GM23338 (cell line): ENCODE results near the gene TNRC18. TPM values are rescaled to one million over a fixed set of nuclear protein-coding genes. Genes with fewer than 3 reads are reported as not detected.

ENCODE experiments used
- ATAC-seq: fragments of 200-7000 bp; cut with Tn5 transposase; 3 replicates; pipeline ENCODE4 v1.9.1; 2020
- DNase-seq: peaks from one replicate; pipeline ENCODE4 v3.0.0-alpha.2; 2015; ENCODE audit warnings: low spot score
- H2AFZ ChIP-seq: fragments of 200-600 bp; sonication (generic); 2 replicates; pipeline ENCODE4 v1.8.0; 2016; ENCODE audit warnings: antibody characterized with exemption, mild to moderate bottlenecking, moderate library complexity
- H3F3A ChIP-seq: fragments of 200-600 bp; sonication (generic); replicated peaks from 2 replicates; pipeline ENCODE4 v1.8.0; 2017; ENCODE audit warnings: antibody characterized with exemption, mixed run types, low read depth
- H3K27ac ChIP-seq: fragments of 200-600 bp; sonication (generic); 2 replicates; pipeline ENCODE4 v1.6.1; 2016; ENCODE audit warnings: low read depth
- H3K27me3 ChIP-seq: fragments of 200-600 bp; sonication (generic); 2 replicates; pipeline ENCODE4 v1.8.0; 2016; ENCODE audit warnings: mild to moderate bottlenecking, mixed run types, moderate library complexity; ENCODE audit not compliant: insufficient read depth
- H3K36me3 ChIP-seq: fragments of 200-600 bp; sonication (generic); 2 replicates; pipeline ENCODE4 v1.8.0; 2016; ENCODE audit warnings: mild to moderate bottlenecking; ENCODE audit not compliant: insufficient read depth
- H3K4me1 ChIP-seq: fragments of 200-600 bp; sonication (generic); 2 replicates; pipeline ENCODE4 v1.8.0; 2016; ENCODE audit warnings: mild to moderate bottlenecking, moderate library complexity; ENCODE audit not compliant: insufficient read depth
- H3K4me2 ChIP-seq: fragments of 200-600 bp; sonication (generic); 2 replicates; pipeline ENCODE4 v1.7.1; 2017; ENCODE audit warnings: mixed run types
- H3K4me3 ChIP-seq: fragments of 200-600 bp; sonication (generic); 2 replicates; pipeline ENCODE4 v1.6.1; 2016; ENCODE audit warnings: mixed run types
- H3K79me2 ChIP-seq: fragments of 200-600 bp; sonication (generic); replicated peaks from 2 replicates; pipeline ENCODE4 v1.8.0; 2017; ENCODE audit warnings: mild to moderate bottlenecking; ENCODE audit not compliant: insufficient read depth
- H3K9me2 ChIP-seq: fragments of 200-600 bp; sonication (generic); 2 replicates; pipeline ENCODE4 v1.8.0; 2017; ENCODE audit not compliant: insufficient read depth
- H4K20me1 ChIP-seq: fragments of 200-600 bp; sonication (generic); replicated peaks from 2 replicates; pipeline ENCODE4 v1.8.0; 2017; ENCODE audit warnings: mild to moderate bottlenecking; ENCODE audit not compliant: insufficient read depth
- H3K27ac Mint-ChIP-seq: 2 replicates; pipeline ENCODE4 v1.8.0; 2020; ENCODE audit warnings: inconsistent platforms, mild to moderate bottlenecking, moderate library complexity, mixed read lengths
- H3K27me3 Mint-ChIP-seq: 3 replicates; pipeline ENCODE4 v1.8.0; 2022; ENCODE audit warnings: low read depth, mild to moderate bottlenecking, moderate library complexity, mixed read lengths, inconsistent platforms; ENCODE audit not compliant: insufficient read depth, poor library complexity
- H3K36me3 Mint-ChIP-seq: 3 replicates; pipeline ENCODE4 v1.8.0; 2021; ENCODE audit warnings: low read depth, mild to moderate bottlenecking, inconsistent platforms, moderate library complexity, mixed read lengths
- H3K4me1 Mint-ChIP-seq: 3 replicates; pipeline ENCODE4 v1.8.0; 2020; ENCODE audit warnings: mild to moderate bottlenecking, inconsistent platforms, mixed read lengths
- H3K4me3 Mint-ChIP-seq: 3 replicates; pipeline ENCODE4 v1.8.0; 2021; ENCODE audit warnings: moderate library complexity, mild to moderate bottlenecking, inconsistent platforms, mixed read lengths
- H3K9me3 Mint-ChIP-seq: 3 replicates; pipeline ENCODE4 v1.8.0; 2020; ENCODE audit warnings: moderate library complexity, mild to moderate bottlenecking, inconsistent platforms, mixed read lengths
- EZH2phosphoT487 ChIP-seq: fragments of 200-600 bp; sonication (generic); IDR thresholded peaks from one replicate; pipeline ENCODE4 v1.8.1; 2018; ENCODE audit warnings: antibody characterized with exemption; ENCODE audit not compliant: unreplicated experiment
- NANOG ChIP-seq: IDR thresholded peaks from 2 replicates; pipeline ENCODE4 v1.6.1; 2016; ENCODE audit warnings: antibody characterized with exemption, borderline replicate concordance
- polyA plus RNA-seq: library from polyadenylated mRNA; unstranded; fragments of >200 nt; fragmentation: Nextera tagmentation; extraction: Ambion mirVana; gene quantifications from 2 replicates; pipeline ENCODE4 v1.2.1, GENCODE V29; 2016
- total RNA-seq: library from RNA; depleted of rRNA; stranded (reverse); fragments of >200 nt; shearing (Covaris generic); gene quantifications from 2 replicates; pipeline ENCODE4 v1.2.3, GENCODE V29; 2014
- TF ChIP-seq, protein P1 (sequence below), 2 experiments: fragments of 200-600 bp in 1 of 2; sonication (generic) in 1 of 2; conservative IDR thresholded peaks; 2 replicates each; pipeline versions ENCODE4 v1.5.1 to v1.6.1; 2016 to 2017; ENCODE audit warnings: antibody characterized with exemption in 2 of 2, low read depth in 2 of 2, mild to moderate bottlenecking in 2 of 2, moderate library complexity in 1 of 2
- TF ChIP-seq, protein P2 (sequence below): IDR thresholded peaks from one replicate; pipeline ENCODE4 v1.6.1; 2018; ENCODE audit warnings: antibody characterized with exemption; ENCODE audit not compliant: unreplicated experiment
- TF ChIP-seq, protein P3 (sequence below): IDR thresholded peaks from 2 replicates; pipeline ENCODE4 v1.6.1; 2016; ENCODE audit warnings: antibody characterized with exemption

The TNRC18 gene
- total and polyA plus RNA-seq, 2 experiments from 2014 or later: 2.1 to 17.5 TPM

DNA sequence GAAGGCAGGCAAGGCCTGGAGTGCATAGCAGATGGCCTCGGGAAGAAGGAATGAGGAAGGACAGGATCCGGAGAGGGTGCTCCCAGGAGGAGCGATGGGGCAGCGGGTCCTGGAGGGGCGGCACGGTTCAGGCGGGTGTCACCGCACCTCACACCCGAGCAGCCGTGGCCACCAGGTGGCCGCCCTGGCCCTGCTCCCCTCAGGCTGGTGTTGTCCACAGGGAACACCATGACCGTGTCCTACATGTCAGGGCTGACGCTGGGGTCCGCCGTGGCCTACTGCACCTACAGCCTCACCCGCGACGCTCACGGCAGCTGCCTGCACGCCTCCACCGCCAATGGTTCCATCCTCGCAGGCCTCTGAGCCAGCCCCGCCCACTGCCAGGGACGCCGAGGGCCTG, 121.1 kb downstream of the TNRC18 start:
- TF ChIP-seq, protein P1, sequence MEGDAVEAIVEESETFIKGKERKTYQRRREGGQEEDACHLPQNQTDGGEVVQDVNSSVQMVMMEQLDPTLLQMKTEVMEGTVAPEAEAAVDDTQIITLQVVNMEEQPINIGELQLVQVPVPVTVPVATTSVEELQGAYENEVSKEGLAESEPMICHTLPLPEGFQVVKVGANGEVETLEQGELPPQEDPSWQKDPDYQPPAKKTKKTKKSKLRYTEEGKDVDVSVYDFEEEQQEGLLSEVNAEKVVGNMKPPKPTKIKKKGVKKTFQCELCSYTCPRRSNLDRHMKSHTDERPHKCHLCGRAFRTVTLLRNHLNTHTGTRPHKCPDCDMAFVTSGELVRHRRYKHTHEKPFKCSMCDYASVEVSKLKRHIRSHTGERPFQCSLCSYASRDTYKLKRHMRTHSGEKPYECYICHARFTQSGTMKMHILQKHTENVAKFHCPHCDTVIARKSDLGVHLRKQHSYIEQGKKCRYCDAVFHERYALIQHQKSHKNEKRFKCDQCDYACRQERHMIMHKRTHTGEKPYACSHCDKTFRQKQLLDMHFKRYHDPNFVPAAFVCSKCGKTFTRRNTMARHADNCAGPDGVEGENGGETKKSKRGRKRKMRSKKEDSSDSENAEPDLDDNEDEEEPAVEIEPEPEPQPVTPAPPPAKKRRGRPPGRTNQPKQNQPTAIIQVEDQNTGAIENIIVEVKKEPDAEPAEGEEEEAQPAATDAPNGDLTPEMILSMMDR (conservative IDR thresholded peaks at IDR 0.05; ENCODE audit: low read depth in 2 of 2): peak in 1 of 2 experiments; percentile 39; a peak in 2 of 4 replicates
- TF ChIP-seq, protein P2, sequence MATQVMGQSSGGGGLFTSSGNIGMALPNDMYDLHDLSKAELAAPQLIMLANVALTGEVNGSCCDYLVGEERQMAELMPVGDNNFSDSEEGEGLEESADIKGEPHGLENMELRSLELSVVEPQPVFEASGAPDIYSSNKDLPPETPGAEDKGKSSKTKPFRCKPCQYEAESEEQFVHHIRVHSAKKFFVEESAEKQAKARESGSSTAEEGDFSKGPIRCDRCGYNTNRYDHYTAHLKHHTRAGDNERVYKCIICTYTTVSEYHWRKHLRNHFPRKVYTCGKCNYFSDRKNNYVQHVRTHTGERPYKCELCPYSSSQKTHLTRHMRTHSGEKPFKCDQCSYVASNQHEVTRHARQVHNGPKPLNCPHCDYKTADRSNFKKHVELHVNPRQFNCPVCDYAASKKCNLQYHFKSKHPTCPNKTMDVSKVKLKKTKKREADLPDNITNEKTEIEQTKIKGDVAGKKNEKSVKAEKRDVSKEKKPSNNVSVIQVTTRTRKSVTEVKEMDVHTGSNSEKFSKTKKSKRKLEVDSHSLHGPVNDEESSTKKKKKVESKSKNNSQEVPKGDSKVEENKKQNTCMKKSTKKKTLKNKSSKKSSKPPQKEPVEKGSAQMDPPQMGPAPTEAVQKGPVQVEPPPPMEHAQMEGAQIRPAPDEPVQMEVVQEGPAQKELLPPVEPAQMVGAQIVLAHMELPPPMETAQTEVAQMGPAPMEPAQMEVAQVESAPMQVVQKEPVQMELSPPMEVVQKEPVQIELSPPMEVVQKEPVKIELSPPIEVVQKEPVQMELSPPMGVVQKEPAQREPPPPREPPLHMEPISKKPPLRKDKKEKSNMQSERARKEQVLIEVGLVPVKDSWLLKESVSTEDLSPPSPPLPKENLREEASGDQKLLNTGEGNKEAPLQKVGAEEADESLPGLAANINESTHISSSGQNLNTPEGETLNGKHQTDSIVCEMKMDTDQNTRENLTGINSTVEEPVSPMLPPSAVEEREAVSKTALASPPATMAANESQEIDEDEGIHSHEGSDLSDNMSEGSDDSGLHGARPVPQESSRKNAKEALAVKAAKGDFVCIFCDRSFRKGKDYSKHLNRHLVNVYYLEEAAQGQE: no peak
- TF ChIP-seq, protein P3, sequence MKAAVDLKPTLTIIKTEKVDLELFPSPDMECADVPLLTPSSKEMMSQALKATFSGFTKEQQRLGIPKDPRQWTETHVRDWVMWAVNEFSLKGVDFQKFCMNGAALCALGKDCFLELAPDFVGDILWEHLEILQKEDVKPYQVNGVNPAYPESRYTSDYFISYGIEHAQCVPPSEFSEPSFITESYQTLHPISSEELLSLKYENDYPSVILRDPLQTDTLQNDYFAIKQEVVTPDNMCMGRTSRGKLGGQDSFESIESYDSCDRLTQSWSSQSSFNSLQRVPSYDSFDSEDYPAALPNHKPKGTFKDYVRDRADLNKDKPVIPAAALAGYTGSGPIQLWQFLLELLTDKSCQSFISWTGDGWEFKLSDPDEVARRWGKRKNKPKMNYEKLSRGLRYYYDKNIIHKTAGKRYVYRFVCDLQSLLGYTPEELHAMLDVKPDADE: no peak
- TF ChIP-seq NANOG (no peak), EZH2phosphoT487 (no peak)
- H3K27ac ChIP-seq: no peak overlapping the region
- no peak for DNase-seq
- no peak overlapping the region for H3K4me3 ChIP-seq
- H2AFZ ChIP-seq: no peak overlapping the region
- H4K20me1 ChIP-seq: no peaks in the 10 kb centered on the region
- H3K27me3 Mint-ChIP-seq: peaks cover 18% of the 10 kb centered on the region
- H3K4me1 Mint-ChIP-seq: no peaks in the 10 kb centered on the region; the same call in 2 of the 3 replicates
- no peak overlapping the region for H3K4me3 Mint-ChIP-seq
- no peaks in the 10 kb centered on the region for H3K27me3 ChIP-seq
- H3K9me2 ChIP-seq: no peaks in the 10 kb centered on the region
- no peaks in the 10 kb centered on the region for H3K36me3 ChIP-seq
- peak; percentile 61 for ATAC-seq
- H3K79me2 ChIP-seq: no peaks in the 10 kb centered on the region
- no peaks in the 10 kb centered on the region for H3K9me3 Mint-ChIP-seq
- H3K27ac Mint-ChIP-seq: no peak overlapping the region; the same call in 1 of the 2 replicates
- H3F3A ChIP-seq: no peaks in the 10 kb centered on the region
- no peaks in the 10 kb centered on the region for H3K4me1 ChIP-seq
- no peaks in the 10 kb centered on the region; the same call in 1 of the 3 replicates for H3K36me3 Mint-ChIP-seq
- no peak overlapping the region for H3K4me2 ChIP-seq

DNA sequence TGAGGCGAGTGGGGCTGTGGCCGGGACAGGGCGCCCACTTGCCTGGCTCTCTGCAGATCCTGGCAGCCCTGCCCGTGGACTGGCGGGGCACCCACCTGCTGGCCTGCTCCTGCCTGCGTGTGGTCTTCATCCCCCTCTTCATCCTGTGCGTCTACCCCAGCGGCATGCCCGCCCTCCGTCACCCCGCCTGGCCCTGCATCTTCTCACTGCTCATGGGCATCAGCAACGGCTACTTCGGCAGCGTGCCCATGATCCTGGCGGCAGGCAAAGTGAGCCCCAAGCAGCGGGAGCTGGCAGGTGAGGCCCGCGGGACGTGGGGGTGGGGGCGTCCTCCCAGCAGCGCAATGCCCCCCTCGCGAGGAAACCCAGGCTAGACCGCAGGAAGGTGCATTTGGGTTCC, 123.3 kb downstream of the TNRC18 start:
- H3K9me3 Mint-ChIP-seq: no peaks in the 10 kb centered on the region
- H3K36me3 Mint-ChIP-seq: peaks cover under 1% of the 10 kb centered on the region; the same call in 2 of the 3 replicates
- no peak for ATAC-seq
- Histone ChIP-seq H3K9me2 (no peaks in the 10 kb centered on the region), H3K36me3 (no peaks in the 10 kb centered on the region), H3K4me3 (no peak overlapping the region), H3F3A (no peaks in the 10 kb centered on the region), H4K20me1 (no peaks in the 10 kb centered on the region), H3K79me2 (no peaks in the 10 kb centered on the region), H3K4me1 (no peaks in the 10 kb centered on the region), H3K4me2 (no peak overlapping the region), H3K27me3 (0 out of 2 replicates have a peak, but pooled peaks cover 4% of the 10 kb centered on the region), H3K27ac (no peak overlapping the region), H2AFZ (no peak overlapping the region)
- no peak for DNase-seq
- no peak for TF ChIP-seq NANOG
- TF ChIP-seq, protein P3: no peak
- no peak overlapping the region for H3K27ac Mint-ChIP-seq
- peaks cover 7% of the 10 kb centered on the region for H3K4me1 Mint-ChIP-seq
- H3K4me3 Mint-ChIP-seq: no peak overlapping the region
- peaks cover 29% of the 10 kb centered on the region for H3K27me3 Mint-ChIP-seq
